DMS153 (cell line): Measurements from ENCODE around the gene ZNF281.

Source experiments
- DNase-seq: peaks from one replicate; lab custom pipeline; 2025; lab: John Stamatoyannopoulos, UW

ZNF281 gene

GRCh38 chr1:200386416-200386815 lies 23.4 kb downstream of the ZNF281 start:
- DNase-seq = no peak

GRCh38 chr1:200384818-200385390 lies 24.9 kb downstream of the ZNF281 start:
- no peak for DNase-seq

GRCh38 chr1:200381256-200381984 lies 28.4 kb downstream of the ZNF281 start:
- no peak for DNase-seq

- no peak for DNase-seq
These were observed 29.2 kb downstream of the ZNF281 start for GRCh38 chr1:200380589-200381021.

GRCh38 chr1:200379940-200380588 lies 29.8 kb downstream of the ZNF281 start:
- DNase-seq = no peak

- DNase-seq = no peak
These were observed 30.4 kb downstream of the ZNF281 start for GRCh38 chr1:200379432-200379757.

GRCh38 chr1:200378096-200378495 lies 31.7 kb downstream of the ZNF281 start:
- DNase-seq = no peak

- DNase-seq = no peak
These were observed 33.3 kb downstream of the ZNF281 start for GRCh38 chr1:200376528-200376927.

GRCh38 chr1:200374569-200375295 lies 35.1 kb downstream of the ZNF281 start:
- no peak for DNase-seq

- DNase-seq = no peak
These were observed 36.0 kb downstream of the ZNF281 start for GRCh38 chr1:200373811-200374231.

GRCh38 chr1:200372885-200373181 lies 37.0 kb downstream of the ZNF281 start:
- DNase-seq = no peak

- DNase-seq = no peak
These were observed 37.5 kb downstream of the ZNF281 start for GRCh38 chr1:200372095-200372884.

GRCh38 chr1:200369706-200370105 lies 40.1 kb downstream of the ZNF281 start:
- DNase-seq = no peak

GRCh38 chr1:200369131-200369530 lies 40.7 kb downstream of the ZNF281 start:
- DNase-seq = no peak

- no peak for DNase-seq
These were observed 41.3 kb downstream of the ZNF281 start for GRCh38 chr1:200368556-200368955.

GRCh38 chr1:200367841-200368534 lies 41.8 kb downstream of the ZNF281 start:
- DNase-seq = no peak

GRCh38 chr1:200366577-200367253 lies 43.1 kb downstream of the ZNF281 start:
- no peak for DNase-seq

- no peak for DNase-seq
These were observed 43.9 kb downstream of the ZNF281 start for GRCh38 chr1:200365897-200366426.

- no peak for DNase-seq
These were observed 45.0 kb downstream of the ZNF281 start for GRCh38 chr1:200364831-200365230.

- DNase-seq = no peak
These were observed 45.6 kb downstream of the ZNF281 start for GRCh38 chr1:200364091-200364759.
